ENCODE data around the gene TANC1. TPM values are rescaled to one million over a fixed set of nuclear protein-coding genes. Genes with fewer than 3 reads are reported as not detected.

TANC1 gene
- total and polyA plus RNA-seq, 2 experiments from 2014 or later = 2.8 to 9.5 TPM

GRCh38 chr2:159054032-159054334, 85.5 kb downstream of the TANC1 start:
- Histone ChIP-seq H3K4me3 (no peak overlapping the region), H3K36me3 (ENCODE audit: insufficient read depth) (no peaks in the 10 kb centered on the region), H3K9me2 (ENCODE audit: insufficient read depth) (no peaks in the 10 kb centered on the region), H3F3A (replicated peaks; ENCODE audit: low read depth) (no peaks in the 10 kb centered on the region), H3K79me2 (replicated peaks; ENCODE audit: insufficient read depth) (no peaks in the 10 kb centered on the region), H3K27me3 (ENCODE audit: insufficient read depth) (no peaks in the 10 kb centered on the region), H3K4me2 (no peak overlapping the region), H4K20me1 (replicated peaks; ENCODE audit: insufficient read depth) (no peaks in the 10 kb centered on the region), H2AFZ (no peak overlapping the region), H3K4me1 (ENCODE audit: insufficient read depth) (peaks cover 4% of the 10 kb centered on the region; the same call in 1 of the 2 replicates), H3K27ac (ENCODE audit: low read depth) (no peak overlapping the region)
- Mint-ChIP-seq H3K4me3 (no peak overlapping the region), H3K36me3 (ENCODE audit: low read depth) (no peaks in the 10 kb centered on the region), H3K27ac (no peak overlapping the region), H3K4me1 (peaks cover 2% of the 10 kb centered on the region; the same call in 2 of the 3 replicates), H3K9me3 (no peaks in the 10 kb centered on the region), H3K27me3 (ENCODE audit: insufficient read depth, low read depth, poor library complexity) (no peaks in the 10 kb centered on the region)
- DNase-seq (ENCODE audit: low spot score) = no peak
- ATAC-seq = no peak
- no peak for TF ChIP-seq ZNF331 (CRISPR knock-in tag; IDR thresholded peaks at IDR 0.05; ENCODE audit: low read depth)
- no peak for TF ChIP-seq CREB1 (CRISPR knock-in tag; IDR thresholded peaks at IDR 0.05; ENCODE audit: low read depth)
- TF ChIP-seq ETS1 (IDR thresholded peaks at IDR 0.05) = no peak
- TF ChIP-seq EZH2phosphoT487 (IDR thresholded peaks at IDR 0.05; ENCODE audit: unreplicated experiment) = no peak
- no peak for TF ChIP-seq POLR2AphosphoS5 (IDR thresholded peaks at IDR 0.05; ENCODE audit: low read depth)
- TF ChIP-seq EZH2 (IDR thresholded peaks at IDR 0.05; ENCODE audit: low read depth, unreplicated experiment) = no peak
- no peak for TF ChIP-seq REST (IDR thresholded peaks at IDR 0.05; ENCODE audit: unreplicated experiment)
- TF ChIP-seq JUNB (IDR thresholded peaks at IDR 0.05; ENCODE audit: unreplicated experiment) = no peak
- TF ChIP-seq CTCF (conservative IDR thresholded peaks at IDR 0.05; ENCODE audit: low read depth in 2 of 2) = no peak
- TF ChIP-seq STAT1 (IDR thresholded peaks at IDR 0.05; ENCODE audit: unreplicated experiment) = no peak
- TF ChIP-seq ZNF462 (CRISPR knock-in tag; IDR thresholded peaks at IDR 0.05) = no peak
- TF ChIP-seq ZNF114 (CRISPR knock-in tag; IDR thresholded peaks at IDR 0.05) = no peak
- no peak for TF ChIP-seq NANOG (IDR thresholded peaks at IDR 0.05; ENCODE audit: borderline replicate concordance)
